ENCODE data around the gene OPRM1.

Gene OPRM1

DNA sequence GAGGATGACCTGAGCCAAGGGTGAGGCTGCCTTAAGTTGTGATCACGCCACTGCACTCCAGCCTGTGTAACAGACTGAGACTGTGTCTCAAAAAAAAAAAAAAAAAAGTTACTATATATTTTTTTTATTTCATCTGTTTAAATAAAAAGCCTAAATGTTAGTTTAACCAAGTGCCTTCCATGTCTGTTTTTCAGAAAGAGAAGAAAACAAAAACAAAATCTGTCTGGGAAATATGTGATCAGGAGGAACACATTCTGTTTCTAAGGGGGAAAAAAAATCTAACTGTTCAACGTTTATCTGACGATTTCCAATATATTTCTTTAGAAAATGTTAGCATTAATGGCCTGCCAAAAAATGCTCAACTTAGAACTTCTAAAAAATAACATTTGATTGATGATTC is 170.5 kb downstream of the OPRM1 start:
- 71% methylated on average over 1 of the region's 3 CpGs for WGBS
- Histone ChIP-seq H3K27me3 (ENCODE audit: insufficient read depth, low read length) (no peaks in the 10 kb centered on the region), H3K9me3 (ENCODE audit: insufficient read depth, low read depth, low read length) (no peaks in the 10 kb centered on the region), H3K27ac (ENCODE audit: low read depth, low read length) (no peak overlapping the region), H3K4me3 (ENCODE audit: low read length) (no peak overlapping the region), H3K4me1 (ENCODE audit: insufficient read depth, low read length) (no peaks in the 10 kb centered on the region), H3K9ac (ENCODE audit: low read depth, low read length) (no peak overlapping the region), H3K36me3 (ENCODE audit: insufficient read depth, low read length) (no peaks in the 10 kb centered on the region)

DNA sequence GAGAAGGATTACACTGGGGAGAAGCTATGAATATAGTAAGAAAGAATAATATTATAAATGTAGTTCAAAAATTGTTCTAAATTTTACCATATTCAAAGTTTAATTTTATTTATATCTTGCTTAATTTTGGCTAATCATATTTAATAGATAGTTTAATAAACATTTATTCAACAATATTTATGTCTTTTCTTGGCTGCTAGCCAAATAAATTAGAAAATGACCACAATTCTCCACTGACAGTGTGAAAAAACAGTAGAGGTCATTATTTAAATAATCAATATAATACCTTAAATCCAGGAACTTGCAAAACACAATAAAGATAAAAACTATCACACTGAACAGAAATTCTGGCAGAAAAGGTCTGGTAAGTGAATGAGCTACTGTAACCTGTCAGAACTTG is 171.6 kb downstream of the OPRM1 start:
- Histone ChIP-seq H3K36me3 (ENCODE audit: insufficient read depth, low read length) (no peaks in the 10 kb centered on the region), H3K9ac (ENCODE audit: low read depth, low read length) (no peak overlapping the region), H3K9me3 (ENCODE audit: insufficient read depth, low read depth, low read length) (no peaks in the 10 kb centered on the region), H3K27me3 (ENCODE audit: insufficient read depth, low read length) (no peaks in the 10 kb centered on the region), H3K4me1 (ENCODE audit: insufficient read depth, low read length) (no peaks in the 10 kb centered on the region), H3K27ac (ENCODE audit: low read depth, low read length) (no peak overlapping the region), H3K4me3 (ENCODE audit: low read length) (no peak overlapping the region)

DNA sequence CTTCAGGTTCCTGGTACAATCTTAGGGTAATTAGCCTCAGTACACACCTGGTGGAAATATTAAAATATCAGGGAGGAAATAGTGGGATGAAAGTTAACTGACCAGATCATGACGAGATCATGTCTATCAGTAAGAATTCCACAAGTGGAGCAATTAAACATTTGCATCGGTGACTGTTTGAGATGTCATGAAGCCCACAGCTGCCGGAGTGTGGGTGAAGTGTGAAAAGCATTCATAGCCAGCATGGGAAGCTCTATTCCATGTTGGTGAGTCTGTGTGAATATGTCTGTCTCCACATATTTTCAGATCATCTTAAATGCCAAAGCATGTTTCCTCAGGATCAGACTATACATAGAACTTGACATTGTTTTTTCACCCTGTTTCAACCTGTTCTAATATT is 174.7 kb downstream of the OPRM1 start:
- WGBS: 95% methylated on average over 3 of the region's 3 CpGs
- Histone ChIP-seq H3K27me3 (ENCODE audit: insufficient read depth, low read length) (no peaks in the 10 kb centered on the region), H3K9me3 (ENCODE audit: insufficient read depth, low read depth, low read length) (no peaks in the 10 kb centered on the region), H3K27ac (ENCODE audit: low read depth, low read length) (no peak overlapping the region), H3K4me1 (ENCODE audit: insufficient read depth, low read length) (peaks cover 11% of the 10 kb centered on the region; the same call in 1 of the 2 replicates), H3K4me3 (ENCODE audit: low read length) (no peak overlapping the region), H3K36me3 (ENCODE audit: insufficient read depth, low read length) (no peaks in the 10 kb centered on the region), H3K9ac (ENCODE audit: low read depth, low read length) (no peak overlapping the region)

DNA sequence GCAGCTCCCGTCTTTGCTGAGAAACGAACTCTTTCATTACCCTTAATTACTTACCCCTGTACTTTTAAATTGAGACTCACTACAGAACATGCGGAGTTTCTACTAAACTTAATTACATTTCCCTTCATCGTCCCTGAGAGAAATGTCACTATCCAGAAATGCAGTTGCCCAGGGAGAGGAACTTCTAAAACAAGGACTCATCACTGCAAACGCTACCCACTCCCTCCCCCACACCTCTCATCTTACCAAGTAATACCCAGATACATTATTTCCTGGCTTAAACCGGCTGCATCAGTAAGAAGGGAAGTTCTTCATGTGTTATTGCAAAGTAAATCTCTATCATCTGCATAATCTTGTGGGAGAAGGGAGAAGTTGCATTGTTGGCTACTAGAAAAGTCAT is 179.3 kb downstream of the OPRM1 start:
- H3K27me3 ChIP-seq (ENCODE audit: insufficient read depth, low read length): no peaks in the 10 kb centered on the region
- H3K4me3 ChIP-seq (ENCODE audit: low read length): no peak overlapping the region
- no peaks in the 10 kb centered on the region for H3K9me3 ChIP-seq (ENCODE audit: insufficient read depth, low read depth, low read length)
- no peak overlapping the region for H3K27ac ChIP-seq (ENCODE audit: low read depth, low read length)
- H3K9ac ChIP-seq (ENCODE audit: low read depth, low read length): no peak overlapping the region
- H3K36me3 ChIP-seq (ENCODE audit: insufficient read depth, low read length): no peaks in the 10 kb centered on the region
- WGBS: 83% methylated on average over 6 of the region's 6 CpGs
- H3K4me1 ChIP-seq (ENCODE audit: insufficient read depth, low read length): peaks cover 15% of the 10 kb centered on the region; the same call in 1 of the 2 replicates

DNA sequence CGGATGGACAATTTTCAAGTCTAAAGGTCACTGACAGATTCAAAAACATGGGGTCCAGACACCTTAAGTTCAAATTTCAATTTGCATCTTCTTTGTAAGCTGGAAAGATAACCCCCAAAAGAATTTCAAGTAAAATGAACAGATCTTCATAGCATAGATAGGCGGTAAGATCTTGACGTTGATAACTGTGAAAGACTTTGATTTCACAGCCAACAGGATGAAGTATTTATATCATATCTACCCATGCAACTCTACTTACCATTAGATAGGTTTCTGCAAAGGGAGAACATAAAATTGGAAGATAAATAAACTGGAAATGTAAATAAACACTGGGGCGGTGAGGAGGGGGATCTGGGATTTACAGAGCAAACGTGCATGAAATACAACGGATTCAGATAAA is 179.7 kb downstream of the OPRM1 start:
- peaks cover 15% of the 10 kb centered on the region; the same call in 1 of the 2 replicates for H3K4me1 ChIP-seq (ENCODE audit: insufficient read depth, low read length)
- no peaks in the 10 kb centered on the region for H3K27me3 ChIP-seq (ENCODE audit: insufficient read depth, low read length)
- no peaks in the 10 kb centered on the region for H3K9me3 ChIP-seq (ENCODE audit: insufficient read depth, low read depth, low read length)
- no peaks in the 10 kb centered on the region for H3K36me3 ChIP-seq (ENCODE audit: insufficient read depth, low read length)
- H3K27ac ChIP-seq (ENCODE audit: low read depth, low read length): no peak overlapping the region
- 89% methylated on average over 6 of the region's 6 CpGs for WGBS
- no peak overlapping the region for H3K4me3 ChIP-seq (ENCODE audit: low read length)
- H3K9ac ChIP-seq (ENCODE audit: low read depth, low read length): no peak overlapping the region

DNA sequence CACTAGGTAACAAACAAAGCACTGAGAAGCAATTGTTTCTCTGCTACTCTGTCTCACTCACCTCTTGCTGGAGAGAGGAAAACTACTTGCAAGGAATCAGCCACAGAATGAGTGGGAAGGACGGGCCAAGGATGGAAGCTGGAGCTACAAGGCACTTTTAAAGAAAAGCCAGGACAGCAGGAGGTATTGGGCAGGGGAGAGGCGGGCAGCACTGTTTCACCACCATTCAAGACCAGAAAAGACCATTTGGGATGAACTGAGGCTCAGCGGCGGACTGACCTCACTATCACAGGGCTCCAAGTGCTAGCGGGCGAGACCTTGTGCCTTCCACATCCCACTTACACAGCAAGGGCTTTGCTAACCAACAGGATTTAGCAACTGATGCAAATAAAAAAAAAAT is 180.2 kb downstream of the OPRM1 start:
- Histone ChIP-seq H3K4me1 (ENCODE audit: insufficient read depth, low read length) (peaks cover 15% of the 10 kb centered on the region; the same call in 1 of the 2 replicates), H3K9ac (ENCODE audit: low read depth, low read length) (no peak overlapping the region), H3K36me3 (ENCODE audit: insufficient read depth, low read length) (no peaks in the 10 kb centered on the region), H3K27ac (ENCODE audit: low read depth, low read length) (no peak overlapping the region), H3K9me3 (ENCODE audit: insufficient read depth, low read depth, low read length) (no peaks in the 10 kb centered on the region), H3K27me3 (ENCODE audit: insufficient read depth, low read length) (no peaks in the 10 kb centered on the region), H3K4me3 (ENCODE audit: low read length) (no peak overlapping the region)
- 68% methylated on average over 6 of the region's 6 CpGs for WGBS

DNA sequence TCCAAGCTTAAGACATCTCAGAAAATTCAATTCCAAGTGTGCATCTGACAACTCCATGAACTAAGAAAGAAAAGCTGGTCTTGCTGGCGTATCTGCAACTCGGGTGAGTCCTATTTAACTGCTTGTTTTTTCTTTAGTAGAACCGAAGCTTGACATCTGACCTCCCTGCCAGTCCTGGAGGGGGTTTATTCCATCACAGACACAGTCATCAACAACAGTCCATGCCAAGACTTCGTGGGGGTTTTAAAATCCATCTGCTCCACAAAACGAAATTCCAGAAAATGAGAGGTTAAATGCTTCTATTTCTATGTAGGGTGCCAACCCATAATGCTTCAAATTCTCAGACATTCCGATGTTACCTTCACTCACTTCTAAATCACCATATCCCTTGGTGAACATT is 183.7 kb downstream of the OPRM1 start:
- H3K27ac ChIP-seq (ENCODE audit: low read depth, low read length): no peak overlapping the region
- H3K4me3 ChIP-seq (ENCODE audit: low read length): no peak overlapping the region
- H3K36me3 ChIP-seq (ENCODE audit: insufficient read depth, low read length): no peaks in the 10 kb centered on the region
- no peak overlapping the region for H3K9ac ChIP-seq (ENCODE audit: low read depth, low read length)
- no peaks in the 10 kb centered on the region for H3K27me3 ChIP-seq (ENCODE audit: insufficient read depth, low read length)
- WGBS: 96% methylated on average over 4 of the region's 6 CpGs
- H3K4me1 ChIP-seq (ENCODE audit: insufficient read depth, low read length): peaks cover 15% of the 10 kb centered on the region; the same call in 1 of the 2 replicates
- no peaks in the 10 kb centered on the region for H3K9me3 ChIP-seq (ENCODE audit: insufficient read depth, low read depth, low read length)

DNA sequence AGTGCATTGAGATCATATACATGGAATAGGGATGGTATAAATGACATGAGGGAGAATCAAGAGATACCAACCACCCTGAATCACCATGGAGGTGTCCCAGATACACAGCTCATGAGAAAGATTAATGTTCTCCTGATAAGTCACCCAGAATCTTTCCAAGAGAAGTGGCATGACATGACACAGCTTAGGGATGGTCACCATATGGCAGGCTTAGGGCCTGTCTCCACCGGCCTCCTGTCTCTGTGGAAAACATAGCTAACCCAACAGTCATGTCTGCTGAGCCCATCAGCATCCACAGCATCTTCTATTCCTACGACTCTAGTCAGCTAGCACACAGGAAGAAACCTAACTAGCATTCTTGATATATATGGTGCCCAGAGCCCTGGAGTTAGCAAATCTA is 184.3 kb downstream of the OPRM1 start:
- Histone ChIP-seq H3K36me3 (ENCODE audit: insufficient read depth, low read length) (no peaks in the 10 kb centered on the region), H3K4me3 (ENCODE audit: low read length) (no peak overlapping the region), H3K9ac (ENCODE audit: low read depth, low read length) (no peak overlapping the region), H3K9me3 (ENCODE audit: insufficient read depth, low read depth, low read length) (no peaks in the 10 kb centered on the region), H3K27ac (ENCODE audit: low read depth, low read length) (no peak overlapping the region), H3K4me1 (ENCODE audit: insufficient read depth, low read length) (peaks cover 9% of the 10 kb centered on the region; the same call in 1 of the 2 replicates), H3K27me3 (ENCODE audit: insufficient read depth, low read length) (no peaks in the 10 kb centered on the region)
- 94% methylated on average over 2 of the region's 2 CpGs for WGBS

DNA sequence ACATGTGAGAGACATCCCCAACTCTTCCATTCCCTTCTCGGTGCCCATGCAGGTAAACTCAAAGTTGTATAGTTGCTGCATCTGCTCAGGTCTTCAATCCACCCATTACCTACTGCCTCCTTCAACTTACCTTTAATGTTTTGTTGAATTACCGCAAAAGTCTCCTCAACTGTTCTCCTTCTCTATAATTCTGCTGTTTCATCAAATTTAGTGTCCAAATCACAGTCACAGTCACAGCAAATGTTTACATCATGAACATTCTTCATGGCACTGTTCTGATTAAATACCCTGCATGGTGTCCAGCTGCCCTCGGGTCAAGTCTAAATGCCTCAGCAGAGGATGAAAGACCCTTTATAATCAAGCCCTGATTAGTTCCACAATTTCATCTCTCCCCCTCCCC is 187.4 kb downstream of the OPRM1 start:
- Histone ChIP-seq H3K27me3 (ENCODE audit: insufficient read depth, low read length) (no peaks in the 10 kb centered on the region), H3K4me1 (ENCODE audit: insufficient read depth, low read length) (peaks cover 6% of the 10 kb centered on the region; the same call in 1 of the 2 replicates), H3K4me3 (ENCODE audit: low read length) (no peak overlapping the region), H3K9me3 (ENCODE audit: insufficient read depth, low read depth, low read length) (no peaks in the 10 kb centered on the region), H3K36me3 (ENCODE audit: insufficient read depth, low read length) (no peaks in the 10 kb centered on the region), H3K9ac (ENCODE audit: low read depth, low read length) (no peak overlapping the region), H3K27ac (ENCODE audit: low read depth, low read length) (no peak overlapping the region)
- WGBS: 93% methylated on average over 3 of the region's 3 CpGs

DNA sequence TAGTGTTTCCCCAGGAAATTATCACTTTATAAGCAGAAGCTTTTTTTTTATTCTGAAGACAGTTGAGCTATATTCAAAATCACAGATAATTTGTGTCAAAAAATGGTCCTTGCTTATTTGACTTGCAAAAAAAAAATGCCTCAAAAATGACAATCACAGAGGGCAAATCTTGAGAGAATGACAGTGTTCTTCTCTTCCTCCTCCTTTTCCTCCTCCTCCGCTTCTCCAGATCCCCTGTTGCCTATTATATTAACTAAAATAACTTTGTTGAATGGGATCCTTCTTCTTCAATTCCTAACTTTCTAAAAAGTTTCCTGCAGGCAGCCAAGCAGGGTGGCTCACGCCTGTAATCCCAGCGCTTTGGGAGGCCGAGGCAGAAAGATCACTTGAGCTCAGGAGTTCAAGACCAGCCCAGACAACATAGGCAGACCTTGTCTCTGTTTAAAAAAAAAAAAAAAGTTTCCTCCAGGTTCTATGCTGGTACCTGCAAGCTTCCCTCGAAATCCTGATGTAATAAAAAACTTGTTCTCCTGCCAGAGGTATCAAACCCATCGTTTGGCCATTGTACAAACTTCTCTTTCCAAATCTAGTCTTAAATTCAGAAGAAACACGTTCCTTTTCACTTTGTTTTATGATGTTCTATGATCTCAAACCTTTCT is 189.0 kb downstream of the OPRM1 start:
- peaks cover 7% of the 10 kb centered on the region; the same call in 1 of the 2 replicates for H3K4me1 ChIP-seq (ENCODE audit: insufficient read depth, low read length)
- H3K9ac ChIP-seq (ENCODE audit: low read depth, low read length): no peak overlapping the region
- H3K4me3 ChIP-seq (ENCODE audit: low read length): no peak overlapping the region
- no peaks in the 10 kb centered on the region for H3K27me3 ChIP-seq (ENCODE audit: insufficient read depth, low read length)
- no peaks in the 10 kb centered on the region for H3K36me3 ChIP-seq (ENCODE audit: insufficient read depth, low read length)
- WGBS: 86% methylated on average over 6 of the region's 7 CpGs
- H3K9me3 ChIP-seq (ENCODE audit: insufficient read depth, low read depth, low read length): no peaks in the 10 kb centered on the region
- no peak overlapping the region for H3K27ac ChIP-seq (ENCODE audit: low read depth, low read length)

DNA sequence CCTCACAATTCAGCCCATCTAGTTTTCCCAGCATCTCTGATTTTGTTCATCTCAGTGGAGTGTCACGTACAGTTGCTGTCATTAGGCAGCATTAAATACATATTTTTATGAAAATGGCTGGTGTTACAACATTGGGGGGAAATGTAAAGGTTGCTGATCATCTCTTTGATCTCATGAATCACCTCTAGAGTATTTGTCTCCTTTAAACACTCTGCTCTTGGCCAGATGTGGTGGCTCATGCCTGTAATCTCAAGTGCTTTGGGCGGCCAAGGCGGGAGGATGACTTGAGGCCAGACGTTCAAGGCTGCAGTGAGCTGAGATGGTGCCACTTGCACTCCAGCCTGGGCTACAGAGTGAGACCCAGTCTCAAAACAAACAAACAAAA is 189.5 kb downstream of the OPRM1 start:
- H3K9me3 ChIP-seq (ENCODE audit: insufficient read depth, low read depth, low read length): no peaks in the 10 kb centered on the region
- no peaks in the 10 kb centered on the region for H3K27me3 ChIP-seq (ENCODE audit: insufficient read depth, low read length)
- no peak overlapping the region for H3K27ac ChIP-seq (ENCODE audit: low read depth, low read length)
- no peak overlapping the region for H3K9ac ChIP-seq (ENCODE audit: low read depth, low read length)
- no peak overlapping the region for H3K4me3 ChIP-seq (ENCODE audit: low read length)
- peaks cover 7% of the 10 kb centered on the region; the same call in 1 of the 2 replicates for H3K4me1 ChIP-seq (ENCODE audit: insufficient read depth, low read length)
- H3K36me3 ChIP-seq (ENCODE audit: insufficient read depth, low read length): no peaks in the 10 kb centered on the region
- 95% methylated on average over 4 of the region's 4 CpGs for WGBS

DNA sequence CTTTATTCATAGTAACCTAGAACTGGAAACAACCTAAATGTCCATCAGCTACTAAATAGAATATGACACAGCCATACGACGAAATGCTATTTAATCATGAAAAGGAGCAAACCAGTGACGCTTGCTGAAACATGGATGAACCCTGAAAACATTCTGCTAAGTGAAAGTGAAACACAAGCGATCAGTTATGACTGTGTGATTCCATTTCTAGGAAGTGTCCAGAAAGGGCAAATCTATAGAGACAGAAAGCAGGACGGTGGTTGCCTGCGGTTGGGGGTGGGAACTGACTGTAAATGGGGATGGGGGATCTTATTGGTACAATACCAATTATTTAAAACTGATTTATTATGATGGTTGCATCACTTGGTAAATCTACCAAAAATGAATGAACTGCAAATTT is 190.7 kb downstream of the OPRM1 start:
- Histone ChIP-seq H3K9me3 (ENCODE audit: insufficient read depth, low read depth, low read length) (no peaks in the 10 kb centered on the region), H3K36me3 (ENCODE audit: insufficient read depth, low read length) (no peaks in the 10 kb centered on the region), H3K27ac (ENCODE audit: low read depth, low read length) (no peak overlapping the region), H3K4me3 (ENCODE audit: low read length) (no peak overlapping the region), H3K9ac (ENCODE audit: low read depth, low read length) (no peak overlapping the region), H3K4me1 (ENCODE audit: insufficient read depth, low read length) (peaks cover 7% of the 10 kb centered on the region; the same call in 1 of the 2 replicates), H3K27me3 (ENCODE audit: insufficient read depth, low read length) (no peaks in the 10 kb centered on the region)
- 87% methylated on average over 6 of the region's 6 CpGs for WGBS

All from HUES64 (cell line).